Ishikawa (cell line): ENCODE data around the gene AAGAB.

ENCODE experiments used
- CREB1 ChIP-seq: IDR thresholded peaks from 2 replicates; pipeline ENCODE4 v1.6.1; 2012; ENCODE audit warnings: low read depth
- EGR1 ChIP-seq: IDR thresholded peaks from 2 replicates; pipeline ENCODE4 v1.6.1; 2012
- EP300 ChIP-seq: IDR thresholded peaks from 2 replicates; pipeline ENCODE4 v1.6.1; 2012; ENCODE audit warnings: borderline replicate concordance
- FOXM1 ChIP-seq: IDR thresholded peaks from 2 replicates; pipeline ENCODE4 v1.6.1; 2012; ENCODE audit warnings: low read depth, borderline replicate concordance
- RAD21 ChIP-seq: IDR thresholded peaks from 2 replicates; pipeline ENCODE4 v1.6.1; 2012; ENCODE audit warnings: low read depth
- TAF1 ChIP-seq: IDR thresholded peaks from 2 replicates; pipeline ENCODE4 v1.6.1; 2012; ENCODE audit warnings: low read depth, mild to moderate bottlenecking
- TEAD4 ChIP-seq: IDR thresholded peaks from 2 replicates; pipeline ENCODE4 v1.6.1; 2012
- YY1 ChIP-seq: IDR thresholded peaks from 2 replicates; pipeline ENCODE4 v1.6.1; 2012; ENCODE audit warnings: low read depth
- TF ChIP-seq, protein P1 (sequence below): IDR thresholded peaks from 2 replicates; pipeline ENCODE4 v1.6.1; 2012
- TF ChIP-seq, protein P2 (sequence below): IDR thresholded peaks from 2 replicates; pipeline ENCODE4 v1.6.1; 2012; ENCODE audit warnings: low read depth, mild to moderate bottlenecking
- TF ChIP-seq, protein P3 (sequence below): IDR thresholded peaks from 2 replicates; pipeline ENCODE4 v1.6.1; 2012

DNA sequence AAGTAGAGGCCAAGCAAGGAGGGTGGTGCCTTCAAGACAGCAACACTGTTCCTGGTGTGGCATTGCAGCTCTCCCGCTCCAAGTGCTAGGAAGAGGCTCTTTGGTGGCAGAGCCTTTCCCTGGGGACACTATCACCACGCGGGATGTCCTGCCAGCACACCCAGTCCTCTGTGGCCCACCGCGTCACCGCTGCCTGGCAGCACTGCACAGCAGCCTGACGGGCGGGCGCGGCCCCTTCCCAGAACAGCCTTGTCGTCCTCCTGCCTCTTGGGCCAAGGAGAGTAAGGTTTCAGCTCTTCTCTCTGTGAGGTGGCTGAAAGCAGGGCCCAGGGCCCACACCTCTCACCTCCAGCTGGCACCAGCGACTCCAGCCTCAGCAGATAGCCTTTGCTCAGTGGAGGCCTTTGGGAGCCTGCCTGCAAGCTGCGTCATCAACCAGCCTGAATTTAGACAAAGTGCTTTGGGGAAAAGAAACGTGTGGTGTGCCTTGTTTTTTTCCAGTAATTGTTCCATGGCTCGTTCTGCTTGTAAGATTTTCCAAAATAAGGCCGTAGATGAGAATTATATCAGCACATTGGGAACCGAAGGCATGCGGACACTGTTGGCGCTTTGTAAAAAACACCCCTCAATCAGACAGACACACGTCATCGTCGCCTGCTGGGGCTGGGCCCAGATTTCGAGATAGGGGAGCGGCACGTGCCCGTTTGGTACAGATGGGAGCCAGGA is 65.0 kb downstream of the AAGAB start:
- TF ChIP-seq, protein P1, sequence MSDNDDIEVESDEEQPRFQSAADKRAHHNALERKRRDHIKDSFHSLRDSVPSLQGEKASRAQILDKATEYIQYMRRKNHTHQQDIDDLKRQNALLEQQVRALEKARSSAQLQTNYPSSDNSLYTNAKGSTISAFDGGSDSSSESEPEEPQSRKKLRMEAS, result no peak
- TF ChIP-seq EP300, result no peak
- no peak for TF ChIP-seq CREB1
- TF ChIP-seq, protein P2, sequence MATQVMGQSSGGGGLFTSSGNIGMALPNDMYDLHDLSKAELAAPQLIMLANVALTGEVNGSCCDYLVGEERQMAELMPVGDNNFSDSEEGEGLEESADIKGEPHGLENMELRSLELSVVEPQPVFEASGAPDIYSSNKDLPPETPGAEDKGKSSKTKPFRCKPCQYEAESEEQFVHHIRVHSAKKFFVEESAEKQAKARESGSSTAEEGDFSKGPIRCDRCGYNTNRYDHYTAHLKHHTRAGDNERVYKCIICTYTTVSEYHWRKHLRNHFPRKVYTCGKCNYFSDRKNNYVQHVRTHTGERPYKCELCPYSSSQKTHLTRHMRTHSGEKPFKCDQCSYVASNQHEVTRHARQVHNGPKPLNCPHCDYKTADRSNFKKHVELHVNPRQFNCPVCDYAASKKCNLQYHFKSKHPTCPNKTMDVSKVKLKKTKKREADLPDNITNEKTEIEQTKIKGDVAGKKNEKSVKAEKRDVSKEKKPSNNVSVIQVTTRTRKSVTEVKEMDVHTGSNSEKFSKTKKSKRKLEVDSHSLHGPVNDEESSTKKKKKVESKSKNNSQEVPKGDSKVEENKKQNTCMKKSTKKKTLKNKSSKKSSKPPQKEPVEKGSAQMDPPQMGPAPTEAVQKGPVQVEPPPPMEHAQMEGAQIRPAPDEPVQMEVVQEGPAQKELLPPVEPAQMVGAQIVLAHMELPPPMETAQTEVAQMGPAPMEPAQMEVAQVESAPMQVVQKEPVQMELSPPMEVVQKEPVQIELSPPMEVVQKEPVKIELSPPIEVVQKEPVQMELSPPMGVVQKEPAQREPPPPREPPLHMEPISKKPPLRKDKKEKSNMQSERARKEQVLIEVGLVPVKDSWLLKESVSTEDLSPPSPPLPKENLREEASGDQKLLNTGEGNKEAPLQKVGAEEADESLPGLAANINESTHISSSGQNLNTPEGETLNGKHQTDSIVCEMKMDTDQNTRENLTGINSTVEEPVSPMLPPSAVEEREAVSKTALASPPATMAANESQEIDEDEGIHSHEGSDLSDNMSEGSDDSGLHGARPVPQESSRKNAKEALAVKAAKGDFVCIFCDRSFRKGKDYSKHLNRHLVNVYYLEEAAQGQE, result no peak
- no peak for TF ChIP-seq YY1
- TF ChIP-seq, protein P3, sequence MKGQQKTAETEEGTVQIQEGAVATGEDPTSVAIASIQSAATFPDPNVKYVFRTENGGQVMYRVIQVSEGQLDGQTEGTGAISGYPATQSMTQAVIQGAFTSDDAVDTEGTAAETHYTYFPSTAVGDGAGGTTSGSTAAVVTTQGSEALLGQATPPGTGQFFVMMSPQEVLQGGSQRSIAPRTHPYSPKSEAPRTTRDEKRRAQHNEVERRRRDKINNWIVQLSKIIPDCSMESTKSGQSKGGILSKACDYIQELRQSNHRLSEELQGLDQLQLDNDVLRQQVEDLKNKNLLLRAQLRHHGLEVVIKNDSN, result no peak
- TF ChIP-seq TEAD4, result no peak
- TF ChIP-seq FOXM1, result no peak
- TF ChIP-seq RAD21, result no peak
- no peak for TF ChIP-seq TAF1
- TF ChIP-seq EGR1, result no peak
